GM21390 (cell line): ENCODE results near the gene GALM.
"Not testable (repeated sequence)": the region's sequence is repeated elsewhere in the genome, so short reads cannot be mapped to it uniquely, and the experiment has no call there.

Experiments used
- ATAC-seq: cut with Tn5 transposase; IDR thresholded peaks from one replicate; pipeline ENCODE4 v1.9.1; 2021; ENCODE audit not compliant: unreplicated experiment

Gene GALM

DNA sequence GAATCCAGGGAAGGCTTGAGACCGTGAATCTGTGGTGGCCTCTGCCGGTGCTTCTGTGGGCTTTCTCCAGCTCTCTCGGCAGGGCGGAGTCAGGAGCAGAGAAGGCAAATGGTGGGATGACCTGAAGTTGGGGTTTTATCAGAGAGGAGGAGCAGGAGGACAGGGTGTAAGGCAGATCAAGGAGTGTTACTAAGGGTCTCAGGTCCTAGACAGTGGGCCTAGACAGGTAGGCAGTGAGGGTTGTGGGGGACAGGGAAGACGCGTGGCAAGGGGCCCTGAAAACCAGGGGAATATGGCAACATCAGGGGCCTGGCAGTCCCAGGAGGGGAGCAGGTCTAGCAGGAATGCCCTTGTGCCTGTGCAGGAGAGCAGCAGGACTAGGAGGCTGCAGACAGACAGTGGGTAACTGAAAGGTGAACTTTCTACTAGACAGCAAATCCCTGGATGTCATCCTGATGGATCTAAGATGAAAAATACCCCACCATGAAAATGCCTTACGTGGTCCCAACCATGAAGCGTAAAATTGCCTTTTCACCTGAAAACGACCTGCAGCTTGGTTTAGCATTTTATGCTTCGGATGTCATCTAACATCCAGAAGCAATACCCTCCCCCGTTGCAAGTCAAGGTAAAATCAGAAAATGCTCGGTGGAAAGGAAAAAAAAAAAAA lies 43.1 kb downstream of the GALM start:
- ATAC-seq = no peak

GRCh38 chr2:38709567-38710194 lies 43.8 kb downstream of the GALM start:
- peak; percentile 76 for ATAC-seq

GRCh38 chr2:38711558-38711957 lies 45.6 kb downstream of the GALM start:
- ATAC-seq = no peak

DNA sequence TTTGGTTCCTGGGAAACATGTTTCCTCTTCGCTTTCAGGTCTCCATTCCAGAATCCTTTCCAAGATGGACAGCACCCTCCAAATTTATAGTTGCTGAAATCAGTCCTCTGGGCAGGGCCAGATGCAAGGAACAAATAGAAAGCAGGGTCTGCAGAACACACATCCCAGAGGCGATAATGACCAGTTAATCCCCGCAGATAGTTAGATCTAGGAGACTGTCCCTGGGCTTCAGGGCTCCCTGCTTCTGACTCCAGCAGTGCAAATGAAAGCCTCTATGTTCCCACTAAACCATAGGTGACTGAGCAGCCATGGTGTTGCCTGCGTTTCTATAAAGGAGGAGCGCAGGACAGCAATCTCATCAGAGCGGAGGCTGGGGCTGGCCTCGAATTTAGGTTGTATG lies 46.5 kb downstream of the GALM start:
- no peak for ATAC-seq

DNA sequence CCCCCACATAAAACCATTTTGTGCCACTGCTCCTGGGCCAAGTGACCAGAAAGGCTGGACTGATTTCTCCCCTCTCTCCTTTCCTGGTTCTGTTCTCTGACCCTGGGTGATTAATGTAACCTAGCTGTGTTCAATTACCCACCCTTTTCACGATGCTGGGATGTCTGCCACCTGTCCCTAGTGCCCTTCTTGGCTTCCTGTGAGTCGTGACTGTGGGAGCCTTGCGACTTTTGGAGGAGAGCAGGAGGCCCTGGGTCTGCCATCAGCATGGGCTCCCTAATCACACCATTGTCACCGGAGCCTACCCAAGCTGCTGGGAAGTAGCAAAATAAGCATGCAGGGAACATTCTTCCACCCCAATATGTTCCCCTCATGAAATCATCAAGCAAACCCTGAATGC lies 47.0 kb downstream of the GALM start:
- ATAC-seq = no peak

- ATAC-seq = no peak
Observed at GRCh38 chr2:38713338-38713737, 47.4 kb downstream of the GALM start.

- not testable (repeated sequence) for ATAC-seq
Observed at GRCh38 chr2:38714941-38715340, 49.0 kb downstream of the GALM start.

DNA sequence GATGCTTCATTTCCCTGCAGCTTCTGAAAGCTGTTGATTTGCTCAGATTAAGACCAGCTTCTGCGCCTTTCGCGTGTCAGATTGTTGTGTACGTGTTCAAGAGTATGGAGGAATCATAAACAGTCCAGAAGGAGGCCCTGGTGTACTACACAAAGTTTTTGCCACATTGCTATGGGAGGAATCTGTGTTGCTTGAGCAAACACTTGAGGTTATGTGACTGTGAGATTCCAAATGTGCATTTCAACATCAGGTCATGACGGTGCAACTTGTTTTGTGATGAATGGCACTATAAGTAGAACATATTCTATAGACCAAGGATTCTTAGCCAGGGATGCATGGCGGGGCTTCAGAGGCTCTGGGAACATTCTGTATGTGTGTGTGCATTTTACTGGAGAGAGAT lies 50.3 kb downstream of the GALM start:
- ATAC-seq = no peak

GRCh38 chr2:38718601-38719000 lies 52.7 kb downstream of the GALM start:
- no peak for ATAC-seq

DNA sequence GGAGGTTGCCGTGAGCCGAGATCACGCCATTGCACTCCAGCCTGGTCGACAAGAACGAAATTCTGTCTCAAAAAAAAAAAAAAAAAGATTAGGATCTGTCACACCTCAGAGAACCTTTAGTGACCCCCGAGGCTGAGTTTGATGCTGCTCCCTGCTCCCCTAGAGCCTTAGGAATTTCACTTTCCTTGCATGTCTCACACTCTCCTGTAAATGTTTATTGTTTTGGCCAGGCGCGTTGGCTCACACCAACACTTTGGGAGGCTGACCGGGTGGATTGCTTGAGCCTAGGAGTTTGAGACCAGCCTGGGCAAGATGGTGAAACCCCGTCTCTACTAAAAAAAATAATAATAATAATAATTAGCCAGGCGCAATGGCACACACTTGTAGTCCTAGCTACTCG lies 53.8 kb downstream of the GALM start:
- no peak for ATAC-seq

DNA sequence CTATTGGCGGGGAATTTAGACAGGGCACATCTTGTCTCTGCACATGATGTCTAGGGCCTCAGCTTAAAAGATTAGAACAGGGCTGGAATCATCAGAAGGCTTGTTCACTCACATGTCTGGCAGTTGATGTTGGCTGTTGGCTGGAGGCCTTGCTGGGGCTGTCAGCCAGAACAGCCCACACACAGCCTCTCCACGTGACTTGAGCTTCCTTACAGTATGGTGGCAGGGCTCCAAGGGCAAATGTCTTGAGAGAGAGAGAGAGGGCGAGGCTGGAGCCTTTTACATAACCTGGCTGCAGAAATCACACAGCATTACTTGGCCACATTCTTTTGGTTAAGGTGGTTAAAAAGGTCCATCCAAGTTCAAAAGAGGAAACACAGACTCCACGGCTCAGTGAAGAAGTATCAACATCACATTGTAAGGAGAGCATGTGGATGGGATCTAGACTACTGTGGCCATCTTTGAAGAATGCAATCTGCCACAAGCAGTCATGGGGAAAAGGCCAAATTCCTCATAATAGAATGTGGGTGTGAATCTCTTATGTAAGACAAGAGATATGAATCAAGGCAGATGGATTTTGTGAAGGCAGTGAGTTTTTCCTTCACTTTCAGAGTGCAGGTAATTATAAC lies 54.8 kb downstream of the GALM start:
- ATAC-seq = no peak

DNA sequence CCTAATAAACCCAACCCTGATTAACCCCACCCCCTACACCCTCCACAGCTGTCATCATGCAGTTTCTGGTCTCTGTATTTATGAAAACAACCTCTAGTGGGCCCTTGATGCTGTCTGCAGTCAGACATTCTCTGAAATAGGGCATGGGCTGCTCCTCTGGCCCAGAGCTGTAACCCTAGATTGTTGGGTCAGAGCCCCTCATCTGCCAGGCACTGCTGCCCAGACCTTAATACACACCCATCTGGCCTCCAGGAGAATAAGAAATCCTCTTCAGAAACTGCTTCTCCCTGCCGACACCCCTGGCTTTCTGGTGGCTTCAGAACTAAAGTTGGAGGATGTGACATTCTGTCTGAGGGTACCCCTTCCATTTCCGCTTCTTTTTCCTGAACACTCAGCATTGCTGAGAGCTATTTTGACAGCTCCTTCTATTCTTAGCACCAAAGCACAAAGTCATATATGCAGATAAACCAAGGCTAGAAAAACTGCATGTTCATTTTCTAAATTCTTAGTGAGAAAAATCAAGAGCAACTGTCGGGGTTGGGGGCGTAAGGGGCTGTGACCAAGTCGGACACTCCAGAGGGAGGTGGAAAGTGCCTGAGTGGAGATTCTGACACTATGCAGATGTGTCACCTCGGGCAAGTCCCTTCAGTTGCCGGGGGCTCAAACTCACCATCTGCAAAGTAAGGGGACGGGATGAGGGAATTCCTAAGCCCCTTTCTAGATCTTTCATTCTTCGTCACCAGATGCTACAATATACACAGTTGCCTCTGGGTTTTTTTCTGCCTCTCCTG lies 56.6 kb downstream of the GALM start:
- peak; percentile 30 for ATAC-seq

- ATAC-seq = peak; percentile 67
Observed at GRCh38 chr2:38723173-38723572, 57.3 kb downstream of the GALM start.

- ATAC-seq = no peak
Observed at GRCh38 chr2:38727661-38728060, 61.7 kb downstream of the GALM start.

GRCh38 chr2:38728694-38729093 lies 62.8 kb downstream of the GALM start:
- ATAC-seq = no peak

GRCh38 chr2:38731090-38731489 lies 65.2 kb downstream of the GALM start:
- no peak for ATAC-seq

DNA sequence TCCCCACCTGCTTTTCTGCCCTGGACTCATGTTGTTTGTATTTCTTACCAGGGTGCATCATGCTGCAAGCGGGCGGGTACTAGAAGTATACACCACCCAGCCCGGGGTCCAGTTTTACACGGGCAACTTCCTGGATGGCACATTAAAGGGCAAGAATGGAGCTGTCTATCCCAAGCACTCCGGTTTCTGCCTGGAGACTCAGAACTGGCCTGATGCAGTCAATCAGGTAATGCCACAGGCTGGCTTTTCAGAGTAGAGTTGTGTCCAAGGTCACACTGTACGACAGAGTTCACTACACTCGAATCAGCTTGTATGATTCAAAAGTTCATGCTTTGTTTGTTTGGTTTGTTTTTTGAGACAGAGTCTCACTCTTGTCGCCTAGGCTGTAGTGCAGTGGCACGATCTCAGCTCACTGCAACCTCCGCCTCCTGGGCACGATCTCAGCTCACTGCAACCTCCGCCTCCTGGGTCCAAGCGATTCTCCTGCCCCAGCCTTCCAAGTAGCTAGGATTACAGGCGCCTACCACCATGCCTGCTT lies 65.8 kb downstream of the GALM start:
- no peak for ATAC-seq

DNA sequence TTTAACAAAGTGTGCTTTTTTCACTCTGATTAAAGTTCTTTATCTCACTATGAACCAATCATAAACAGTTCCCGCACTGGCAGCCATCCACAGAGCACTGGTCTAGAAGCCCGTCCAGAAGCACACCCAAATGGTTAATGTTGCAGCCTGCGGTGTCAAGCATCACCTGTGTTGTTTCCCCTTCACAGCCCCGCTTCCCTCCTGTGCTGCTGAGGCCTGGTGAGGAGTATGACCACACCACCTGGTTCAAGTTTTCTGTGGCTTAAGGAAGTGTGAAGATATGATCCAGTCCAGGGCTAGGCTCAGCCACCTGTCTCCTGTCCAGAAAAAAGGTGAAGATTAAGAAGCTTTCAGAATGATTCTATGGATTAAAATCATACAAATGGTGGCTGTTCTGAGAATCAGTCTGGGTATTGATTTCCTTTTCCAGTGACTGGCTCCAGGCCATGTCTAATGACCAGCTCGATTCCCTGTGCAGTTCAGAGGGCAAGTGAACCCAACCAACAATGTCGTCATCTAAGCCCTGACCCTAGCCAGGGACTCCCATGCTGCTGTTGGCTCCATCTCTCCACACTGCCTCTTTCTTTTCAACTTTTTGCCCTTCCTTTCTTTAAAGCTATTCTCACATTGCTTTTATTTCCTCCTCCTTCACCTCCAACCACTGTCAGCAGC lies 67.5 kb downstream of the GALM start:
- no peak for ATAC-seq

DNA sequence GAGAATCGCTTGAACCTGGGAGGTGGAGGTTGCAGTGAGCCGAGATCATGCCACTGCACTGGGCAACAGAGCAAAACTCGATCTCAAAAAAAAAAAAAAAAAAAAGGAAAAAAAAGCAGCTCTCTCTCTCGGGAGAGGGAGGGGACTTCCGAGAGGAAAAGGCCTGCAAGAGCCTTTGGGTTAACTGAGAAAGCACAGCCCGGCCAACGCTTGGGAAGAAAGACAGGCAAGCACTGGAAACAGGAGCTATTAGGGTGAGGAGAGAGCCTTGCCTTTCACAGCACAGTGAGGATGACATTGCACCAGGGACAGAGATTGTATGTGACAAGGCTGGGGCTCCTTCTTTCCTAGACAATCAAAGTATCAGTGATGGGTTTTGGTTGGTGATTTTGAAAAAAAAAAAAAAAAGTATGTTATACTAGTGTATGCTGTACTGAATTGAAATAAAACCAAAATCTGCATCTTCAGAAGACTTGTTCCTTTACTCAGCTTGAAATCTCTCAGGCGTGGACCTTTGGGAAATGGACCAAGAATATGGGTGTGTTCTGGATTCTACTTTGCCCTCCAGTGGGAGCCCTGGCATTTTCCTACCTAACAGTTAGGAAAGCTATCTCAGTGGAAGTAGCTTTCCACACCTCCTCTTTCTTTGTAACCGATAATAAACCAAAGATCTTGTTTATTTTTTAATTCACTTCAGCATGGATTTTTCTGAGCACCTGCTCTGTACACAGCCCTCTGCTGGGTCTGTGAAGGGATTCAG lies 68.6 kb downstream of the GALM start:
- no peak for ATAC-seq

GRCh38 chr2:38735999-38736320 lies 70.0 kb downstream of the GALM start:
- ATAC-seq = no peak
